ENCODE measurements around the gene FOXN4. TPM values are rescaled to one million over a fixed set of nuclear protein-coding genes. Genes with fewer than 3 reads are reported as not detected.

Gene FOXN4
- total RNA-seq: not detected

GRCh38 chr12:109308534-109309380, at the start of gene FOXN4:
Gene FOXN4, minus strand, starts transcription at chr12:109309284. Its CDS starts 963 bp downstream, at chr12:109308321.
- WGBS, 2 donors (ENCODE audit: low coverage in 1 of 2): 58 to 75% methylated on average over 5 to 6 of the region's 43 CpGs
- ATAC-seq: no peak
- H3K27ac ChIP-seq: no peak within 1 kb of the TSS
- peaks cover 0 to 24% (median 14%) of the 10 kb centered on the region in 3 donors for H3K4me1 ChIP-seq
- no peaks in the 10 kb centered on the region for H3K36me3 ChIP-seq
- H3K27me3 ChIP-seq: peaks cover 70% of the 10 kb centered on the region
- H3K4me3 ChIP-seq: peak within 1 kb of the TSS; percentile 34 to 54
- H3K9me3 ChIP-seq: no peaks in the 10 kb centered on the region
- TF ChIP-seq EP300 (IDR thresholded peaks at IDR 0.05) (no peak), CTCF (IDR thresholded peaks at IDR 0.05) (no peak)

- TF ChIP-seq POLR2AphosphoS5 (IDR thresholded peaks at IDR 0.05): no peak
- TF ChIP-seq POLR2A (IDR thresholded peaks at IDR 0.05): no peak
- no peak for TF ChIP-seq CTCF (IDR thresholded peaks at IDR 0.05)
- TF ChIP-seq EP300 (IDR thresholded peaks at IDR 0.05): no peak
- no peaks in the 10 kb centered on the region for H3K36me3 ChIP-seq
- no peaks in the 10 kb centered on the region for H3K4me1 ChIP-seq
- H3K27me3 ChIP-seq: peaks cover 15% of the 10 kb centered on the region
- no peak overlapping the region for H3K4me3 ChIP-seq
- no peak for ATAC-seq
- no peaks in the 10 kb centered on the region for H3K9me3 ChIP-seq
- WGBS, 2 donors (ENCODE audit: low coverage in 1 of 2): 39 to 77% methylated on average over 7 to 10 of the region's 10 CpGs
- no peak overlapping the region for H3K27ac ChIP-seq
These were observed 49.2 kb upstream of the FOXN4 start for GRCh38 chr12:109358154-109358869.

- H3K27ac ChIP-seq: no peak overlapping the region
- H3K4me3 ChIP-seq: no peak overlapping the region
- H3K4me1 ChIP-seq: no peaks in the 10 kb centered on the region
- 30 to 56% methylated on average over 2 of the region's 2 CpGs for WGBS, 2 donors (ENCODE audit: low coverage in 1 of 2)
- H3K9me3 ChIP-seq: no peaks in the 10 kb centered on the region
- no peak for ATAC-seq
- TF ChIP-seq EP300 (IDR thresholded peaks at IDR 0.05) (no peak), CTCF (IDR thresholded peaks at IDR 0.05) (no peak), POLR2AphosphoS5 (IDR thresholded peaks at IDR 0.05) (no peak), POLR2A (IDR thresholded peaks at IDR 0.05) (no peak)
- H3K36me3 ChIP-seq: no peaks in the 10 kb centered on the region
- H3K27me3 ChIP-seq: peaks cover 15% of the 10 kb centered on the region
These were observed 47.9 kb upstream of the FOXN4 start for GRCh38 chr12:109357032-109357431.

- WGBS, 2 donors (ENCODE audit: low coverage in 1 of 2): 42 to 61% methylated on average over 3 of the region's 3 CpGs
- no peaks in the 10 kb centered on the region for H3K4me1 ChIP-seq
- no peak overlapping the region for H3K27ac ChIP-seq
- H3K36me3 ChIP-seq: no peaks in the 10 kb centered on the region
- TF ChIP-seq CTCF (IDR thresholded peaks at IDR 0.05): no peak
- no peak for TF ChIP-seq EP300 (IDR thresholded peaks at IDR 0.05)
- no peak for TF ChIP-seq POLR2A (IDR thresholded peaks at IDR 0.05)
- TF ChIP-seq POLR2AphosphoS5 (IDR thresholded peaks at IDR 0.05): no peak
- no peak overlapping the region for H3K4me3 ChIP-seq
- H3K9me3 ChIP-seq: no peaks in the 10 kb centered on the region
- no peak for ATAC-seq
- H3K27me3 ChIP-seq: peaks cover 15% of the 10 kb centered on the region
These were observed 47.5 kb upstream of the FOXN4 start for GRCh38 chr12:109356577-109356976.
